K562 (cell line): ENCODE data around the gene DESI1. TPM values are rescaled to one million over a fixed set of nuclear protein-coding genes. Genes with fewer than 3 reads are reported as not detected.

ENCODE experiments used
- ATAC-seq: fragments of 200-7000 bp; cut with Tn5 transposase; 3 replicates; pipeline ENCODE4 v1.9.1; 2020; ENCODE audit warnings: moderate library complexity
- BruUV-seq: library from RNA; stranded (reverse); fragments of 400-500 nt; replicated peaks from 2 replicates; lab custom pipeline; 2021; lab: Mats Ljungman, UMichigan
- CTCF ChIA-PET: fragments of 300-600 bp; formaldehyde crosslinking; extraction: SDS; loops from one replicate; lab custom pipeline; 2021; ENCODE audit warnings: low intra/inter-chr PET ratio; lab: Yijun Ruan, JAX
- POLR2A ChIA-PET: fragments of 300-600, 350-650 bp; sonication (Branson Sonifier 250); formaldehyde crosslinking; extraction: SDS; loops from one replicate; lab custom pipeline; 2021; ENCODE audit warnings: antibody characterized with exemption, inconsistent platforms; lab: Yijun Ruan, JAX
- DNase-seq, 4 experiments: peaks; one replicate each; pipeline versions ENCODE4 v3.0.0 to v3.0.0-alpha.2; 2011 to 2018; ENCODE audit warnings: low spot score in 3 of 4, mixed read lengths in 3 of 4; ENCODE audit errors: extremely low read depth in 1 of 4
- FAIRE-seq: peaks from 2 replicates; lab custom pipeline; 2011; peaks lifted over from hg19 to GRCh38; lab: Jason Lieb, UNC
- H2AFZ ChIP-seq: 2 replicates; pipeline ENCODE4 v1.6.0; 2011; ENCODE audit warnings: low read depth, low read length, control low read depth, inconsistent platforms
- H3K27ac ChIP-seq: fragments of 200-600 bp; 3 replicates; pipeline ENCODE4 v1.8.0; 2011; ENCODE audit warnings: low read depth, mild to moderate bottlenecking, control low read depth, inconsistent platforms, low read length, moderate library complexity, mixed read lengths; ENCODE audit errors: extremely low read depth
- H3K27me3 ChIP-seq, 2 experiments: fragments of 300-600 bp in 1 of 2; 2 replicates in 1 of 2; 3 replicates in 1 of 2; pipeline versions ENCODE4 v1.6.0 to v1.8.0; 2011; ENCODE audit warnings: inconsistent platforms in 2 of 2, low read length in 2 of 2, mild to moderate bottlenecking in 1 of 2, mixed read lengths in 1 of 2, moderate library complexity in 1 of 2; ENCODE audit not compliant: control insufficient read depth in 2 of 2, insufficient read depth in 2 of 2
- H3K36me3 ChIP-seq: fragments of 300-600 bp; 3 replicates; pipeline ENCODE4 v1.8.0; 2011; ENCODE audit warnings: mild to moderate bottlenecking, low read length, inconsistent platforms; ENCODE audit not compliant: control insufficient read depth, insufficient read depth
- H3K4me1 ChIP-seq, 2 experiments: fragments of 200-600 bp in 1 of 2; replicated peaks in 1 of 2; 2 replicates in 1 of 2; 3 replicates in 1 of 2; pipeline versions ENCODE4 v1.5.1 to v1.8.0; 2011; ENCODE audit warnings: inconsistent platforms in 2 of 2, low read length in 2 of 2, mild to moderate bottlenecking in 1 of 2, mixed read lengths in 1 of 2, moderate library complexity in 1 of 2; ENCODE audit not compliant: control insufficient read depth in 2 of 2, insufficient read depth in 2 of 2
- H3K4me2 ChIP-seq: 2 replicates; pipeline ENCODE4 v1.6.1; 2011; ENCODE audit warnings: low read length, control low read depth, inconsistent platforms, mixed read lengths; ENCODE audit not compliant: insufficient read depth
- H3K4me3 ChIP-seq: fragments of 200-600 bp; sonication (generic), shearing (Covaris generic); 2 replicates; pipeline ENCODE4 v1.5.1; 2016; ENCODE audit warnings: control low read depth, inconsistent platforms
- H3K79me2 ChIP-seq: fragments of 200-600 bp; 3 replicates; pipeline ENCODE4 v1.8.0; 2011; ENCODE audit warnings: low read length, inconsistent platforms; ENCODE audit not compliant: control insufficient read depth, insufficient read depth
- H3K9ac ChIP-seq, 2 experiments: 2 replicates each; pipeline versions ENCODE4 v1.6.0 to v1.6.1; 2011; ENCODE audit warnings: low read depth in 2 of 2, low read length in 2 of 2, control low read depth in 1 of 2, inconsistent platforms in 1 of 2, mild to moderate bottlenecking in 1 of 2, mixed read lengths in 1 of 2; ENCODE audit not compliant: insufficient read depth in 1 of 2
- H3K9me1 ChIP-seq: one replicate; pipeline ENCODE4 v1.6.0; 2011; ENCODE audit warnings: inconsistent platforms, mild to moderate bottlenecking, low read length, moderate library complexity; ENCODE audit not compliant: control insufficient read depth, insufficient read depth
- H3K9me3 ChIP-seq: replicated peaks from 2 replicates; pipeline ENCODE4 v1.5.1; 2011; ENCODE audit warnings: low read depth, low read length, inconsistent platforms; ENCODE audit not compliant: control insufficient read depth, insufficient read depth
- H4K20me1 ChIP-seq: replicated peaks from 2 replicates; pipeline ENCODE4 v1.6.1; 2011; ENCODE audit warnings: low read length, inconsistent platforms, mixed read lengths; ENCODE audit not compliant: control insufficient read depth, insufficient read depth
- CREB1 ChIP-seq, 2 experiments: sonication (generic) in 1 of 2; formaldehyde crosslinking in 1 of 2; IDR thresholded peaks; 2 replicates each; pipeline versions ENCODE4 v1.6.1 to v1.8.0; 2012 to 2022; ENCODE audit warnings: inconsistent platforms in 1 of 2, mild to moderate bottlenecking in 1 of 2, missing genetic modification reagents in 1 of 2, moderate library complexity in 1 of 2
- CTBP1 ChIP-seq: fragments of 450-650 bp; IDR thresholded peaks from 2 replicates; pipeline ENCODE4 v1.6.1; 2016; ENCODE audit warnings: borderline replicate concordance
- HDAC1 ChIP-seq, 2 experiments: fragments of 450-650 bp; IDR thresholded peaks; 2 replicates each; pipeline ENCODE4 v1.6.1; 2016 to 2017; ENCODE audit warnings: inconsistent platforms in 1 of 2, mild to moderate bottlenecking in 1 of 2, moderate library complexity in 1 of 2
- HDAC3 ChIP-seq: fragments of 450-650 bp; IDR thresholded peaks from 2 replicates; pipeline ENCODE4 v1.6.1; 2018; ENCODE audit warnings: borderline replicate concordance, mild to moderate bottlenecking, moderate library complexity; ENCODE audit not compliant: partially characterized antibody
- NFIC ChIP-seq: fragments of 450-650 bp; IDR thresholded peaks from 2 replicates; pipeline ENCODE4 v1.6.1; 2017; ENCODE audit warnings: mild to moderate bottlenecking, inconsistent platforms
- TBP ChIP-seq: optimal IDR thresholded peaks from 2 replicates; pipeline ENCODE3; 2011; ENCODE audit warnings: low read depth, low read length, improper control_type of control experiment
- THAP12 ChIP-seq: fragments of 250-450 bp; sonication (Bioruptor Pico); IDR thresholded peaks from 2 replicates; pipeline ENCODE4 v1.9.0; 2021; ENCODE audit warnings: mild to moderate bottlenecking, inconsistent platforms
- VEZF1 ChIP-seq: fragments of 200-800 bp; sonication (Bioruptor generic); IDR thresholded peaks from 2 replicates; pipeline ENCODE4 v1.6.1; 2017; ENCODE audit warnings: missing genetic modification characterization, missing compliant biosample characterization
- ZFX ChIP-seq: sonication (generic); formaldehyde crosslinking; IDR thresholded peaks from 2 replicates; pipeline ENCODE4 v1.8.0; 2022; ENCODE audit warnings: mild to moderate bottlenecking, missing genetic modification reagents, moderate library complexity
- WGBS: fragments of 100-300 bp; shearing (Covaris generic); methylation state at CpG from one replicate; pipeline ENCODE4 v1.1.6; 2016; ENCODE audit warnings: low coverage, mixed read lengths; ENCODE audit not compliant: insufficient coverage; ENCODE audit errors: missing lambda C conversion rate; 5-methylcytosine and 5-hydroxymethylcytosine counted together
- in situ Hi-C: fragments of 300-500 bp; cut with MboI; formaldehyde crosslinking; loops from 4 replicates; pipeline ENCODE4 v1.15.0; 2018; ENCODE audit warnings: inconsistent platforms, mixed read lengths
- intact Hi-C: fragments of 100-400 bp; cut with micrococcal nuclease; formaldehyde crosslinking; loops from 2 replicates; pipeline ENCODE4 v1.14.2; 2022
- polyA plus RNA-seq, 8 experiments: library from polyadenylated mRNA; depleted of rRNA in 4 of 8; stranded (reverse) in 5 of 8; unstranded in 3 of 8; fragments of >200 nt; fragmentation: Nextera tagmentation in 2 of 8; fragmentation: Illumina TruSeq in 1 of 8; extraction: Ambion mirVana in 2 of 8; extraction: Trizol in 1 of 8; gene quantifications; 2 replicates each; pipeline versions ENCODE4 v1.2.1 to v1.2.3, GENCODE V29; 2011 to 2014; ENCODE audit warnings: inconsistent platforms in 1 of 8, missing spikeins in 1 of 8
- total RNA-seq, 7 experiments: library from RNA; depleted of rRNA in 6 of 7; stranded (reverse); fragments of >200 nt in 6 of 7; fragmentation: Illumina TruSeq in 2 of 7; extraction: Trizol in 2 of 7; gene quantifications; 2 replicates each; pipeline versions ENCODE4 v1.2.1 to v1.2.3, GENCODE V29; 2011 to 2021; ENCODE audit warnings: low replicate concordance in 1 of 7
- TF ChIP-seq, protein P1 (sequence below), 2 experiments: IDR thresholded peaks; 2 replicates each; pipeline ENCODE4 v1.6.1; 2011; ENCODE audit warnings: borderline replicate concordance in 1 of 2, control low read depth in 1 of 2, low read depth in 1 of 2, low read length in 1 of 2, mild to moderate bottlenecking in 1 of 2, mixed read lengths in 1 of 2, moderate library complexity in 1 of 2; ENCODE audit not compliant: insufficient read depth in 1 of 2, insufficient read length in 1 of 2, poor library complexity in 1 of 2, severe bottlenecking in 1 of 2; ENCODE audit errors: extremely low read depth in 1 of 2
- TF ChIP-seq, protein P2 (sequence below): fragments of 450-650 bp; formaldehyde crosslinking; IDR thresholded peaks from 2 replicates; pipeline ENCODE4 v1.4.0; 2020; ENCODE audit warnings: mild to moderate bottlenecking, mixed read lengths

Gene DESI1
- total and polyA plus RNA-seq, 9 of the 15 experiments (the other 6 are each of a cell fraction or from before 2014, with no cell fraction given), result 7.2 to 45.9 (median 29.8) TPM

GRCh38 chr22:41589391-41590241 is 31.2 kb downstream of the DESI1 start, which contains the start of gene PMM1:
Gene PMM1, minus strand, starts transcription at chr22:41589840. Its CDS starts 35 bp downstream, at chr22:41589805.
- no TSS peak for BruUV-seq
- DNase-seq (peak; percentile 94 to 99 (median 96)), FAIRE-seq (peak; percentile 92), ATAC-seq (peak; percentile 97)
- no peaks in the 10 kb centered on the region for H3K27me3 ChIP-seq
- H3K4me2 ChIP-seq, result peak within 1 kb of the TSS; percentile 95
- H3K4me3 ChIP-seq, result peak within 1 kb of the TSS; percentile 85
- no peaks in the 10 kb centered on the region for H3K9me1 ChIP-seq
- ChIA-PET POLR2A (interaction anchor here (0.6 to 1.4 kb wide), 14 partner anchors 9 to 934 kb away, joined by 3 to 8 read pairs (median 4); no protein-coding TSS in a partner anchor), CTCF (no interaction called here)
- no peaks in the 10 kb centered on the region for H3K9me3 ChIP-seq
- peak within 1 kb of the TSS; percentile 87 for H3K27ac ChIP-seq
- peak within 1 kb of the TSS; percentile 80 to 98 for H3K9ac ChIP-seq
- peak within 1 kb of the TSS; percentile 89 for H2AFZ ChIP-seq
- H3K36me3 ChIP-seq, result peaks cover 2% of the 10 kb centered on the region; the same call in 1 of the 3 replicates
- intact Hi-C loops, result loop anchor here (5.0 kb wide), 1 partner anchor 47 kb away; the partner anchor contains the start of gene POLR3H
- in situ Hi-C loops, result no loop called here
- 0% methylated on average over 32 of the region's 61 CpGs for WGBS
- H3K4me1 ChIP-seq, result peaks cover 11 to 24% of the 10 kb centered on the region in 2 experiments; a peak in 4 of 5 replicates
- no peaks in the 10 kb centered on the region for H4K20me1 ChIP-seq
- H3K79me2 ChIP-seq, result peaks cover 13% of the 10 kb centered on the region
- TF ChIP-seq NFIC (peak; percentile 15; the same call in 1 of the 2 replicates), ZFX (CRISPR knock-in tag) (peak; percentile 55), THAP12 (CRISPR knock-in tag) (no peak), TBP (peak; percentile 49), CTBP1 (peak; percentile 51; the same call in 1 of the 2 replicates), VEZF1 (CRISPR knock-in tag) (peak; percentile 82; the same call in 1 of the 2 replicates), CREB1 (IDR thresholded peaks at IDR 0.05) (no peak), CREB1 (CRISPR knock-in tag; IDR thresholded peaks at IDR 0.05) (peak; percentile 58; the same call in 1 of the 2 replicates), HDAC1 (IDR thresholded peaks at IDR 0.05) (peak in 1 of 2 experiments; percentile 78; a peak in 2 of 4 replicates), HDAC3 (no peak)
- TF ChIP-seq, protein P1, sequence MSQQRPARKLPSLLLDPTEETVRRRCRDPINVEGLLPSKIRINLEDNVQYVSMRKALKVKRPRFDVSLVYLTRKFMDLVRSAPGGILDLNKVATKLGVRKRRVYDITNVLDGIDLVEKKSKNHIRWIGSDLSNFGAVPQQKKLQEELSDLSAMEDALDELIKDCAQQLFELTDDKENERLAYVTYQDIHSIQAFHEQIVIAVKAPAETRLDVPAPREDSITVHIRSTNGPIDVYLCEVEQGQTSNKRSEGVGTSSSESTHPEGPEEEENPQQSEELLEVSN (IDR thresholded peaks at IDR 0.05; ENCODE audit: borderline replicate concordance in 1 of 2, extremely low read depth in 1 of 2, insufficient read depth in 1 of 2, insufficient read length in 1 of 2, low read depth in 1 of 2, low read length in 1 of 2, poor library complexity in 1 of 2, severe bottlenecking in 1 of 2), result peak; percentile 57 to 72
- TF ChIP-seq, protein P2, sequence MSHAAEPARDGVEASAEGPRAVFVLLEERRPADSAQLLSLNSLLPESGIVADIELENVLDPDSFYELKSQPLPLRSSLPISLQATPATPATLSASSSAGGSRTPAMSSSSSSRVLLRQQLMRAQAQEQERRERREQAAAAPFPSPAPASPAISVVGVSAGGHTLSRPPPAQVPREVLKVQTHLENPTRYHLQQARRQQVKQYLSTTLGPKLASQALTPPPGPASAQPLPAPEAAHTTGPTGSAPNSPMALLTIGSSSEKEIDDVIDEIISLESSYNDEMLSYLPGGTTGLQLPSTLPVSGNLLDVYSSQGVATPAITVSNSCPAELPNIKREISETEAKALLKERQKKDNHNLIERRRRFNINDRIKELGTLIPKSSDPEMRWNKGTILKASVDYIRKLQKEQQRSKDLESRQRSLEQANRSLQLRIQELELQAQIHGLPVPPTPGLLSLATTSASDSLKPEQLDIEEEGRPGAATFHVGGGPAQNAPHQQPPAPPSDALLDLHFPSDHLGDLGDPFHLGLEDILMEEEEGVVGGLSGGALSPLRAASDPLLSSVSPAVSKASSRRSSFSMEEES (CRISPR knock-in tag), result no peak
